ENCODE results near the gene MEGF11.

The MEGF11 gene

GRCh38 chr15:65971741-65971995 is 281.9 kb downstream of the MEGF11 start:
- H3K27me3 Mint-ChIP-seq (ENCODE audit: low read depth) = peaks cover 73% of the 10 kb centered on the region
- no peaks in the 10 kb centered on the region for H3K36me3 Mint-ChIP-seq (ENCODE audit: low read depth)
- H3K4me1 Mint-ChIP-seq (ENCODE audit: low read depth) = peaks cover 1% of the 10 kb centered on the region
- no peaks in the 10 kb centered on the region for H3K9me3 Mint-ChIP-seq
- H3K4me3 Mint-ChIP-seq = no peak overlapping the region
- H3K27ac Mint-ChIP-seq = no peak overlapping the region

- H3K27me3 Mint-ChIP-seq (ENCODE audit: low read depth) = peaks cover 77% of the 10 kb centered on the region
- no peaks in the 10 kb centered on the region for H3K9me3 Mint-ChIP-seq
- no peaks in the 10 kb centered on the region for H3K36me3 Mint-ChIP-seq (ENCODE audit: low read depth)
- H3K4me1 Mint-ChIP-seq (ENCODE audit: low read depth) = peaks cover 1% of the 10 kb centered on the region
- no peak overlapping the region for H3K4me3 Mint-ChIP-seq
- no peak overlapping the region for H3K27ac Mint-ChIP-seq
These were observed 282.4 kb downstream of the MEGF11 start for GRCh38 chr15:65970937-65971740.

GRCh38 chr15:65969865-65970816 is 283.4 kb downstream of the MEGF11 start:
- peaks cover 71% of the 10 kb centered on the region for H3K27me3 Mint-ChIP-seq (ENCODE audit: low read depth)
- H3K27ac Mint-ChIP-seq = no peak overlapping the region
- no peaks in the 10 kb centered on the region for H3K36me3 Mint-ChIP-seq (ENCODE audit: low read depth)
- peaks cover 1% of the 10 kb centered on the region for H3K4me1 Mint-ChIP-seq (ENCODE audit: low read depth)
- H3K4me3 Mint-ChIP-seq = no peak overlapping the region
- H3K9me3 Mint-ChIP-seq = no peaks in the 10 kb centered on the region

- Mint-ChIP-seq H3K36me3 (ENCODE audit: low read depth) (no peaks in the 10 kb centered on the region), H3K4me3 (no peak overlapping the region), H3K4me1 (ENCODE audit: low read depth) (peaks cover 1% of the 10 kb centered on the region), H3K27me3 (ENCODE audit: low read depth) (peaks cover 64% of the 10 kb centered on the region), H3K9me3 (no peaks in the 10 kb centered on the region), H3K27ac (no peak overlapping the region)
These were observed 285.0 kb downstream of the MEGF11 start for GRCh38 chr15:65968511-65968910.

GRCh38 chr15:65964792-65965433 is 288.6 kb downstream of the MEGF11 start:
- Mint-ChIP-seq H3K36me3 (ENCODE audit: low read depth) (no peaks in the 10 kb centered on the region), H3K4me3 (no peak overlapping the region), H3K27ac (no peak overlapping the region), H3K4me1 (ENCODE audit: low read depth) (peaks cover 4% of the 10 kb centered on the region), H3K27me3 (ENCODE audit: low read depth) (peaks cover 64% of the 10 kb centered on the region), H3K9me3 (no peaks in the 10 kb centered on the region)

GRCh38 chr15:65963911-65964482 is 289.6 kb downstream of the MEGF11 start:
- H3K27me3 Mint-ChIP-seq (ENCODE audit: low read depth) = peaks cover 61% of the 10 kb centered on the region

GRCh38 chr15:65963358-65963757 is 290.2 kb downstream of the MEGF11 start:
- Mint-ChIP-seq H3K27me3 (ENCODE audit: low read depth) (peaks cover 59% of the 10 kb centered on the region), H3K4me3 (no peak overlapping the region), H3K36me3 (ENCODE audit: low read depth) (no peaks in the 10 kb centered on the region), H3K4me1 (ENCODE audit: low read depth) (peaks cover 4% of the 10 kb centered on the region), H3K9me3 (no peaks in the 10 kb centered on the region), H3K27ac (no peak overlapping the region)

More at GRCh38 chr15:65963911-65964482, 289.6 kb downstream of the MEGF11 start:
- H3K4me3 Mint-ChIP-seq = no peak overlapping the region
- H3K9me3 Mint-ChIP-seq = no peaks in the 10 kb centered on the region
- H3K36me3 Mint-ChIP-seq (ENCODE audit: low read depth) = no peaks in the 10 kb centered on the region
- no peak overlapping the region for H3K27ac Mint-ChIP-seq
- peaks cover 4% of the 10 kb centered on the region for H3K4me1 Mint-ChIP-seq (ENCODE audit: low read depth)

- H3K9me3 Mint-ChIP-seq = no peaks in the 10 kb centered on the region
- H3K4me3 Mint-ChIP-seq = no peak overlapping the region
- H3K4me1 Mint-ChIP-seq (ENCODE audit: low read depth) = peaks cover 4% of the 10 kb centered on the region
- peaks cover 50% of the 10 kb centered on the region for H3K27me3 Mint-ChIP-seq (ENCODE audit: low read depth)
- no peaks in the 10 kb centered on the region for H3K36me3 Mint-ChIP-seq (ENCODE audit: low read depth)
- no peak overlapping the region for H3K27ac Mint-ChIP-seq
These were observed 291.4 kb downstream of the MEGF11 start for GRCh38 chr15:65962187-65962586.

- no peaks in the 10 kb centered on the region for H3K9me3 Mint-ChIP-seq
- H3K27me3 Mint-ChIP-seq (ENCODE audit: low read depth) = peaks cover 52% of the 10 kb centered on the region
- H3K4me3 Mint-ChIP-seq = no peak overlapping the region
- H3K4me1 Mint-ChIP-seq (ENCODE audit: low read depth) = peaks cover 4% of the 10 kb centered on the region
- H3K36me3 Mint-ChIP-seq (ENCODE audit: low read depth) = no peaks in the 10 kb centered on the region
- H3K27ac Mint-ChIP-seq = no peak overlapping the region
These were observed 293.0 kb downstream of the MEGF11 start for GRCh38 chr15:65960586-65960985.

- no peak overlapping the region for H3K27ac Mint-ChIP-seq
- peaks cover 4% of the 10 kb centered on the region for H3K4me1 Mint-ChIP-seq (ENCODE audit: low read depth)
- no peaks in the 10 kb centered on the region for H3K9me3 Mint-ChIP-seq
- H3K36me3 Mint-ChIP-seq (ENCODE audit: low read depth) = no peaks in the 10 kb centered on the region
- no peak overlapping the region for H3K4me3 Mint-ChIP-seq
- peaks cover 52% of the 10 kb centered on the region for H3K27me3 Mint-ChIP-seq (ENCODE audit: low read depth)
These were observed 294.7 kb downstream of the MEGF11 start for GRCh38 chr15:65958835-65959234.

GRCh38 chr15:65957451-65957850 is 296.1 kb downstream of the MEGF11 start:
- peaks cover 4% of the 10 kb centered on the region for H3K4me1 Mint-ChIP-seq (ENCODE audit: low read depth)
- peaks cover 41% of the 10 kb centered on the region for H3K27me3 Mint-ChIP-seq (ENCODE audit: low read depth)
- no peak overlapping the region for H3K27ac Mint-ChIP-seq
- H3K36me3 Mint-ChIP-seq (ENCODE audit: low read depth) = no peaks in the 10 kb centered on the region
- no peaks in the 10 kb centered on the region for H3K9me3 Mint-ChIP-seq
- no peak overlapping the region for H3K4me3 Mint-ChIP-seq

GRCh38 chr15:65956899-65957298 is 296.7 kb downstream of the MEGF11 start:
- peaks cover 4% of the 10 kb centered on the region for H3K4me1 Mint-ChIP-seq (ENCODE audit: low read depth)
- peaks cover 38% of the 10 kb centered on the region for H3K27me3 Mint-ChIP-seq (ENCODE audit: low read depth)
- no peak overlapping the region for H3K27ac Mint-ChIP-seq
- no peaks in the 10 kb centered on the region for H3K9me3 Mint-ChIP-seq
- H3K4me3 Mint-ChIP-seq = no peak overlapping the region
- H3K36me3 Mint-ChIP-seq (ENCODE audit: low read depth) = no peaks in the 10 kb centered on the region

- Mint-ChIP-seq H3K4me1 (ENCODE audit: low read depth) (peaks cover 4% of the 10 kb centered on the region), H3K36me3 (ENCODE audit: low read depth) (no peaks in the 10 kb centered on the region), H3K9me3 (no peaks in the 10 kb centered on the region), H3K27ac (no peak overlapping the region), H3K4me3 (no peak overlapping the region), H3K27me3 (ENCODE audit: low read depth) (peaks cover 32% of the 10 kb centered on the region)
These were observed 297.2 kb downstream of the MEGF11 start for GRCh38 chr15:65956307-65956706.

- Mint-ChIP-seq H3K36me3 (ENCODE audit: low read depth) (no peaks in the 10 kb centered on the region), H3K27me3 (ENCODE audit: low read depth) (peaks cover 17% of the 10 kb centered on the region), H3K27ac (no peak overlapping the region), H3K9me3 (no peaks in the 10 kb centered on the region), H3K4me3 (no peak overlapping the region), H3K4me1 (ENCODE audit: low read depth) (peaks cover 3% of the 10 kb centered on the region)
These were observed 299.2 kb downstream of the MEGF11 start for GRCh38 chr15:65954289-65954741.

Measured in T-helper 1 cell treated with Interleukin-12 subunit alpha and Interleukin-12 subunit beta and Interleukin-4 antibody, amounts not matched to agents 30 μg/mL and 1 μg/mL, for 36 hours (primary cell).